Caki2 (cell line): ENCODE data around the gene NFIA. TPM values are rescaled to one million over a fixed set of nuclear protein-coding genes. Genes with fewer than 3 reads are reported as not detected.

ENCODE experiments used
- DNase-seq: peaks from one replicate; pipeline ENCODE4 v3.0.0-alpha.2; 2015; ENCODE audit warnings: low read depth
- in situ Hi-C: cut with HindIII; loops from 2 replicates; pipeline ENCODE4 v1.10.0; 2016; ENCODE audit warnings: low sequenced_read_pairs, low pct_unique_long_range_greater_than_20kb, mixed read lengths
- total RNA-seq: library from RNA; depleted of rRNA; stranded (reverse); fragments of >200 nt; shearing (Covaris generic); gene quantifications from 2 replicates; pipeline ENCODE4 v1.2.3, GENCODE V29; 2014; ENCODE audit warnings: low replicate concordance

The NFIA gene
- total RNA-seq, 1 experiment from 2014 or later = 8.7 TPM

DNA sequence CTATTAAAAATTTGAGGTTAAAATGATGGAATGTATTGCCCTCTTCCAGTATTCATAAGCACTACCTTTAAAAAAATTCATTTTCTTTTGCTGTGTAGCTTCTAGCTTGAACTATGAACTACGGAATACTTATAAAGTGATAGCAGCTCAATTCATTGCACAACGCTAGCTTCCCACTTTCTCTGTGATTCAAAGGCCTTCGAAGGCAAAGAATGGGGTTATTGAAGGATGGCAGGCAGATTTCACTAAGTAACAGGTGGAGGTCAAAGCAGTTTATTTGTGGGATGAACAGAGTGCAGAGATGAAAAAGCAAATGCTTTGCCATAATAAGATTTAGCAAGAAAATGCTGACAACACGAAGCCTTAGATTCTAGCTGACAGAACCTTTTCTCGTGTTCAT is 290.6 kb downstream of the NFIA start:
- in situ Hi-C loops = no loop called here
- DNase-seq = no peak

DNA sequence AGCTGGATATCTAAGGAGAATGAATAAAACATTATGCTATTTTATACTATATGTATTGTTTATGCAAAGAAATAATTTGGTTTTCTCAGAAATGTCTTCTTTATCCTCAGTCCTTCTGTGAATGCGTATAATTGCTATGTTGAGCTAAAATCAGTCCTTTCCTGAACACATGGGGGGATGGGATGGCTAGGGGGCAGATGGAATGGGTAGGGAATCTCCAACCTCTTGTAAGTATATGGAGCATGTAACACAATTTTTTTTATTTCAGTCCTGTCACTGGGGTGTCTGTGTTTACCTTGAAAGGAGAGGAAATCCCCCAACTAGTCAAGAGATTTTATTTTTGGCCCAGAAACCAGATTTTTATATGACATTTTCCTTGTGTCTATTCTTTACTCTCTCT is 291.8 kb downstream of the NFIA start:
- in situ Hi-C loops = no loop called here
- no peak for DNase-seq

DNA sequence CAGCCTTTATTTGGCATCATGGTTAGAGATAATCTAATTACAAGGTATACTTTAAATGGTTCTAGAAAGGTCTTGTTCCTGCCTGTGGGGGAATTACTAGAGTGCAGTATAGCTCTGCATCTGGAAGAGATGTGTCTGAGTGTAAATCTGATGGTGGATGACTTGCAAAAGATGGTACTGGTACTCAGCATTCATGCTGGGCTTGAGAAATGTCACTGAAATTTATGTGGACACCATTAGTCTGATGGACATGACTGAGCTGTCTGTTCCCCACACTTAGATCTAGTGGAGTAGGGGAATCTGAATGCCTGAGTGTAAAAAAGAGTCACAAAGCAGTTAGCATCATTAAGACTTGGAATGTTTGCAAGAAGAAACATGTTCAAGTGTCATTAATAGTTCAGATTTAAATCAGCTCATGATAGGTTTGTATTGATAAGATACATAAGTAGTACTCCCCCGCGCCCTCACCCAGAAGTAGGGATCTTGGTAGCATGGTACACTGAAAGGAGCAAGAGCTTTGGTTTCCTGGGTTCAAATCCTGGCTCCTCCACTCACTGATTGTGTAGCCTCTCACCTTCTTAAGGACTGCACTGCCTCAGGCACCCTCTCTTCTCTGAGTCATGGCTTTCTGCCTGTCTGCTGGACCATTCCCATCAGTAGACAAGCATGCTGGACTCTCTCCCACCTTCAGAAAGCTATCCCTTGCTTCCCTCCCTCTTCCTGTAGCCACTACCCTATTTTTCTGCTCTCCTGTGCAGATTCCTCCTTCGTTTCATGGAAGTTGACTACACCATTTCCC is 292.9 kb downstream of the NFIA start:
- in situ Hi-C loops = no loop called here
- no peak for DNase-seq

DNA sequence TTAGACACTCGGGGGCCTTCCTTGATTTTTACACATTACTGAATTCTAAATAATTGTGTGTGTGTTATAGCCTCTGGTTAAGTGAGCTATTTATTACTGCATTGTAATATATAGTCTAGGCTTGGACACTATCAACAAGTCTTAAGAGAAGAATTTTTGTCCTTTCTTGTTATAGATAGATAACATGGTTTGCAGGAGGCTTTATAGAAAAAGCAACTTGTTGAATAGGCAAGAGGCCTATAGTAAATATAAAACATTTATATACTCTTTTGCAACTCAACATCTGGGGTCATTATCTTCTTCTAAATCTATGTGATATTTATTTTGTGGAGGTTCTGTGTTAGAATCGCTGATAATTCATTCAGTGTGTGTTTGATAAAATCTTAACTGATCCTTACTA is 293.8 kb downstream of the NFIA start:
- in situ Hi-C loops = no loop called here
- DNase-seq = no peak

DNA sequence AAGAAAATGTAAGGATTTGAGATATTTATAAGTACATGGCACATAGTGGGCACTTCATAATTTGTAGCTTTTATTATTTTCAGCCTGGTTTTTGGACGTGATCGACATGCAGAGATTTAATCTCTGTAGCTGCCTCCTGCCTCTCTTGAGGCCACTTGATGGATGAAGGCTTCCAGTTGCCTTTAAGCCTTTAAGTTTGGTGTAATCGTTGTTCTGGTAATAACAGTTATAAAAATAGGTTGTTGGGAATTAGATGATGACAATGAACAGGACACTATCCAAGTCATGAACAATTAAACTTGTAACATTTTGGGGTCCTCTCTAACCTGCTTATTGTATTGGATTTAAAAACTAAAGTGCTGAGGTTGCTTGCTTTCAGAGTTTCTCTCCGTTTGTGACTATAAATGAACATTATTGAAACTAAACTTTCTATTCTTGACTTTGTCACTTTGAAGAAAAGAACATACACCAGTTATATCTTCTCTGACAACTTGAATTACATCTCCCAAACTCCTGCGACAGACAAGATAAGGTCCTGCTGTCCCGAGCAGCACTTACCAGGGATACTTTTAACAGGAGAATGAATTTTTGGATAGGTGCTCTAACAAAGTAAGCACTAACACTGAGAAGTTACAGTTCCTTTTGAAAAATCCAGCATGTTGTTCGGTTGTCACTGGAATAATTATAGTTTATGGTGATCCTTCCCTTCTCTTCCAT is 295.0 kb downstream of the NFIA start:
- DNase-seq = no peak
- in situ Hi-C loops = no loop called here

DNA sequence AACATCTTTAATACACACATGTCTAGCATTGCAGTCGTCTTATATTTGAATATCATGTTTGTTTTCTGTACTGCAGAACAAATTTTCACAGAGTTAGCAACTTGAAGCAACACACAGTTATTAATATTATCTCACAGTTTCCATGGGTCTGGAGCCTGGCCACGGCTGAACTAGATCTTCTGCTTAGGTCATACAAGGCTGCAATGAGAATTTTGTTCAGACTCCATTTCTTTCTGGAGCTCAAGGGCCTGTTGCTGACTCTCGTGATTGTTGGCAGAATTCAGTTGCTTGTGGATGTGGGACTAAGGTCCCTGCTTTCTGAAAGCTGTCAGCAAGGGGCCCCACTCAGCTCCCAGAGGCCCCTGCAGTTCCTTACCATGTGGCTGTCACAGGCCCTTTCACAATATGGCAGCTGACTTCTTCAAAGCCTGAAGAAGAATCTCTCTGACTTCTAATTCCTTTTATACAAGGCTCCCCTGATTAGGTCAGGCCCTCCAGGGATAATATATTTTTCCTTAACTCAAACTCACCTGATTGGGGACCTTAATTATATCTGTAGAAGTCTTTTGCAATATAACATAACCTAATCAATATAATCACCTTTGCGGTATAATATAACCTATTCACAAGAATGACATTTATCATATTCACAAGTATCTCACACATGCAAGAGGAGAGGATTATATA is 296.3 kb downstream of the NFIA start:
- no peak for DNase-seq
- in situ Hi-C loops = no loop called here

DNA sequence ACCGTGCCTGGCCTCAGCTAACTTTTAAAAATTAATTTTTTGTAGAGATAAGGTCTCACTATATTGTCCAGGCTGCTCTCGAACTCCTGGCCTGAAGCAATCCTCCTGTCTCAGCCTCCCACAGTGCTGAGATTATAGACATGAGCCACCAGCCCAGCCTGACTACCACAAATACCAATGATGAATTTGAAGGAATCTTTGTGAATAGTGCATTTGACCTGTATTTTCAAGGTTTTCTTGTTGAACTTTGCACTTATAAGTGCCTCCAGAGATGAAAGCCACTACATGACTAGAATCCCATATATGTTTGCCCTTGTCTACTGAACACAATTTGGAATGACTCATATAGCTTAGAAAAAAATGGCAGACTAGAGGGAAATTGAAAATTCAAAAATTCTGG is 297.3 kb downstream of the NFIA start:
- in situ Hi-C loops = no loop called here
- DNase-seq = no peak

DNA sequence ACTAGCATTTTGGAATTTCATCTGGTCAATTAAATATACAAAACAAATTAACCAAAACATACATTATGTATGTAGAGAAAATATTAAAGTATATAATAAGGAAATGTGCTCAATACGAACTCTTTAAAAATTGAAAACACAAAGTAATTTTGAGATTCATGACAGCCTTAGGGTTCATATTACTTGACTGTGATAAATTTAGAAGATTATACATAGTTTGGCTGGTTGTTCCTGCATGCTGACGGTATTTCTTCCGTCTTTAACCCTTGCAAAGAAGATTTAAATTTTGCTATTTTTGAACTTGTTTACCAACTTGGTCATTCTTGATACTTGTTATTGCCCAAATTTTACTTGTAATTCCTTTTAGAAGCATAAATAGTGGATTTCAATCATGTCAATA is 298.2 kb downstream of the NFIA start:
- in situ Hi-C loops = no loop called here
- DNase-seq = no peak

DNA sequence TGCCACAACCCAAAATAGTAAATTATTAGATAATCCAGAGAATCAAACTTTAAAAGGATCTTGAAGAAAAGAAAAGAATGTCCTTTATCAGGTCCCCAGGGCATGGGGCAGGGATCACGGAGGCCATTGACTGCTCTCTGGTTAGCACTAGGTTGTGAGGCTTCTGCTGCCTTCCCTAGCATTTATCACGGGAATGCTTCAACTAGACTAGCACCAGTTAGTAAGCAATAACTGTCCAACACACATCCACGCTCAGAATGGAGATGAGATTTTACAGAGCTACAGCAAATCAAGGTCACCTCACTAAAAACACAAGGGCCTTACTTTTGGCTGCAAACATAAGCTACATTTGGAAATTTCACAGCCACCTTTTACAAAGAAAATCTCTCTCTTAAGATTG is 304.0 kb downstream of the NFIA start:
- DNase-seq = no peak
- in situ Hi-C loops = no loop called here

DNA sequence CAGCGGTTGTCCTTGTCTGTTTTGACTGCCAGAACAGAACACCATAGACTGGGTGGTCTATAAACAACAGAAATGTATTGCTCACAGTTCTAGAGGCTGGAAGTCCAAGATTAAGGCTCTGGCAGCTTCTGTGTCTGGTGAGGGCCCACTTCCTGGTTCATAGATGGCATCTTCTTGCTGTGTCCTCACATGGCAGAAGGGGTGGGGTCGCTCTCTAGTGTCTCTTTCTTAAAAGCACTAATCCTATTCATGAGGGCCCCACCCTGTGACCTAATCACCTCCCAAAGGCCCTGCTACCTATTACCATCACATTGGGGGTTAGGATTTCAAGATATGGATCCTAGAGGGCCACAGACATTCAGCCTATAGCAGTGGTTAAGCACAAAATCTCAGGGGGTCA is 304.4 kb downstream of the NFIA start:
- DNase-seq = no peak
- in situ Hi-C loops = no loop called here

DNA sequence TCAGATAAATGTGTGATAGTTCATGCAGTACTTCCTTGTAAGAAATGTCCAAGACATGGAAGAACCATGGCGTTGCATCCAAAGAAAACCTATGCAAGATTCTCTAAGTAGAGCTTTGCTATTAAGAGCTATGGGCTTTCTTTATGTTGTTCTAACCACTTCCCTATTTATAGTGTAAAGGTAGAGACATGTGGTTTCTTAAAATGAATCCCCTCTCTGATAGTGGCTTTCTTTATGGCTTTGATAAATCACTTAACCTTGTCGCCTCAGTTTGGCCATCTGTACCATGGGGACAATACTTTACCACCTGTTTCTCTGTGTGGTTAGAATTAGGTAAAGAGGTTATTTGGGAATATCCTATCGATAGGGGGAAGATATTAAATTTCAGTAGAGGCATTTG is 305.5 kb downstream of the NFIA start:
- DNase-seq = no peak
- in situ Hi-C loops = no loop called here

DNA sequence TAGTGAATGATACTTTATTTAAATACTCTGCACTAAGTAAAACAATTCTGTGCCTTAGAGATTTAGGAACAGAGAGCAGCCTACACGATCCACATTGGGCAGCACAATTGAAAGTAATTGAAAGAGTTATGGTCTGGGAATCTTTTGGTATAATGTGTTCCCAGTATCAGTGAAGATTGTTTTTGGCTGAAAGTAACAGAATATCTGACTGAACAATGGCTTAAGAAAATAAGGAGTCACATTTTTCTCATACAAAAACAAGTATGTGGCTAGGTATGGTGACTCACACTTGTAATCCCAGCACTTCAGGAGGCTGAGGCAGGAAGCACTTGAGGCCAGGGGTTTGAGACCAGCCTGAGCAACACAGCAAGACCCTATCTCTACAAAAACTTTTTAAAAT is 306.2 kb downstream of the NFIA start:
- in situ Hi-C loops = no loop called here

DNA sequence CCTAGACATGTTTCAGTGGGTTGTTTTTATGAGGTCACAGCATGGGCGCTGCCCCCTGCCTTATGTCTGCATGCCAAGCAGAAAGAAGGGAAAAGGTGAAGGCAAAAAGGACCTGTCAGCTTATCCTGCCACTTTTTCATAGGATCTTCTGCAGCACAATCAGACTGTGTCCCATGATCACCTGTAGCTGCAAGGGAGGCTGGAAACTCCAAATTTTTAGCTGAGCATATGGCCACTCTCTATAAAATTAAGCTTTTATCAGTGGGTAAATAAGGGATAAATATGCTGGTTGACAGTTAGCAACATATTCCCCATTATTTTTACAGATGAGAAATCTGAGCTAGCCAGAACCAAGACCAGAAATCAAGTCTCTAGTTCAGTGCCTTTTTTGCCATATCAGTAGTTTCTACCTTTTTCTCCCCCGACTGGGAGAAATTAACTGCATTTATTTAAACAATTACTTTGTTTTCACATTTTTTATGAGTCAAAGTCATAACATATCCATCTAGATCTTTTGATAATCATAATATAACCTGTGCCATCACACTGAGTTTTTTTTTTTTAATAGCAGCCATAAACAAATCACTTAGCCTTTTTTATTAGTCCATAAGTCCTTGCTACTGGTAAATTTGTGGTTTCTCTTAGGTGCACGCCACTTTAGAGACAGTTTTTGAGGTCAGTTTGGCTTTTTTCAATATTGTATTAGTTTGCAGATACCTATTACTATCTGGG is 307.0 kb downstream of the NFIA start:
- DNase-seq = no peak
- in situ Hi-C loops = no loop called here

More for the DNA sequence above, 306.2 kb downstream of the NFIA start:
- no peak for DNase-seq

DNA sequence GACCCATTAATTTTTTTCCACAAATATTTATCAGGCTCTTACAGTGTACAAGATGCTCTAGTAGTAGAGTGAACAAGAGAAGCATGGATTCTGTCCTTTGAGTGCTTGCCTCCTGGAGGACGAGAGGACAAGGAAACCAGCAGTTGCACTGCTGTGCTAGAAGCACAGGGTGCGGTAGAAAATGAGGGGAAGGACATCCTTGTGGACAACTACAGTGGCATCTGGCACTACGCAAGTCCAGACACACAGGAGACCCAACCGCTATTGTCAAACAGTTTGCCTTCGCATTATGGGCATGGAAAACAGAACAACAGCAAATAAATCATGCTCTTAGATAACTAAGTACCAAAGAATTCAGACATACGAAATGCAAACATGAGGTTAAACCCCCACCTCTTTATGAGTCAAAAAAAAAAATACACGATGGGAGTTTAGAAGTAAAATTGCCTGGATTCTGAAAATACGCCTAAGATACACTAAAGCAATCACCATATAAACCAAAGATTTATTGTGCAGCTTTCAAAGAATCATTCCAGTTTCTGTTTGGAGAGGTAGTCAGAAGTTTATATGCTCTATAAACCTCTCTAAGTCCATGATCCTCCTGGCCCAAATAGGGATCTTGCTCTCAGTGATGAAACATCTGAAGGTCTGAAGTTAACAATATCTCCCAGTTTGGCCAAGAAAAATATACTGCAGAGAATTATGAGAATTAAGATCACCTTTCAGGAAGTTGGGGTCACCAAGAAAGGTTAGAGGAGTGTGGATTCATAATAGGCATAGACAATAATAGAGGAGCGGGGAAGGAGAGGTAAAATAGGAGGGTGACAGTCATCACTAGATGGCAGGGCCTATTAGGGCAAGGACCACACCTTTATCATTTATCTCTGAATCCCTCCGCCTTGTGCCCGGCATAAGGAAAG is 307.8 kb downstream of the NFIA start:
- in situ Hi-C loops = no loop called here
- no peak for DNase-seq

DNA sequence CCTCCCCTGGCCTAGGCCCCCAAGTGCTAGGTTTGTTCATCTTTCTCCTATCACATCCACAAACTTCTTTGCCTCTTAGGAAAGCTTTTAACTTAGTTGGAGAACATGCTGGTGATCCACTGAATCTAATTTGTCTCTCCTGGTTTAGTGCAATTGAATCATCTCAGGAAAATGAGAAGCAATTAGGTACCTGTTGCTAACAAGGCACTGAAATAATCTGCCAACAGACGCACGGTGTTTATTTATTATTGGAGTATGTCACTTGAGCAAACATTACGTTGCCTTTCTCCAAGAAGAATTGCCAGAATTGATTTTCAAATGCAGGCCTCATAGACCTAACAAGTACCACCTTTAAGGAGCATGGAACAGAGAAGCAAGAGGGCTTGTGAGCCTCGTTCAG is 309.4 kb downstream of the NFIA start:
- in situ Hi-C loops = no loop called here
- no peak for DNase-seq

DNA sequence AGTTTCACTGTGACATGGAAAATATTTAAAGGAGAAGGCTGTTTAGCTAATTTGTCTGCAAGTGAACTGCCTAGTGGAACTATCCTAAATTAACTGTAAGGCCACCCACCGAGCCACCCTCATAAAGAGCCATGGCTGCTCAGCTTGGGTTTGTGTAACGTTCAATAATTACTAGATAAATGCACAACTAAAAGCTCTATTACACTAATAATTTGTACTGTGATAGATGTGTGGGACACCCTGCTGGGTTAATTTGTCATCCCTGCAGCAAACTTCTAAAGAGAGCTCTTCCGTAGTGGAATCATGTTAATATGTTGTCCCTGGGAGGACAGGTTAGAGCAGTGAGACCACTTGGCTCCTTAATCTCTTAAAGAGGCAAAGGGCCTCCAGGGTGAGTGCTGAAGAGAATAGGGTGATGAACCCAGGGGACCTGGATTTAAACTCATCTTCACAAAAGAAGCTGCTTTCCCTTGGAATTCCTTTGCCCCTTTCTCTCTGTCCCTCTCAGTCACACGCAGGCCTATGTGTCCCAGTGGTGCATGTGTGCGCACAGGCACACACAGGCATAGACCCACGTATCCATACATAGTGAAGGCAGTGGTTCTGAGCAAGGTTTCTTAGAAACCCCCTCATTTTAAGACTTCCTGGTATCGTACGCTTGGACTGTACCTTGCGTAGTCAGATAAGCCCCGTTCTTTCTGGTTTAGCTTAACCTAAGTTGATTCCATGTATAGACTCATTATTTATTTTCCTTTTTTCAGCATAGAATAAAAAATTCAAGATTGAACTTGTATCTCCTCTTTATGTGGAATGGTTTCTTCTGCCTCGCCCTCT is 310.3 kb downstream of the NFIA start:
- in situ Hi-C loops = no loop called here

DNA sequence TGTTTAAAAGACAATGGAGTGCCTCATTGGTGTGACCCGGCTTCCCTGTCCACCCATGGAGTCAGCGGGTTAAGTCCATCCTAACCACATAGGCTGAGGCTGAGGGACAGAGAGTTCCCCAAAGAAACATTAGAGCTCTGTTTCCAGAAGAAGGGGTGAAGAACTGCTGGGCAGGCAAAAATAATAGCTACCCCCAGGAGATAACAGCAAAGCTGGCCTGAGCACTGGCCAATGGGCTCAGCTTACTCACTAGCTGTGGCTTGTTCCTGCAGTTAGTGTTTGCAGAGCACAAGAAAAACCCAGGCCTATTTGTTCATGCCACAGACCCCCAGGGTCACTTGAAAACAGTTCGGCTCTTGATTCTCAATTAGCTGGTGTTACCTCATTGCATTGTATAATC is 311.2 kb downstream of the NFIA start:
- in situ Hi-C loops = no loop called here
- no peak for DNase-seq

More for the DNA sequence above, 310.3 kb downstream of the NFIA start:
- no peak for DNase-seq
